NCI-H460 (cell line): ENCODE data around the gene TCN2. TPM values are rescaled to one million over a fixed set of nuclear protein-coding genes. Genes with fewer than 3 reads are reported as not detected.
"Not testable (repeated sequence)": the region's sequence is repeated elsewhere in the genome, so short reads cannot be mapped to it uniquely, and the experiment has no call there.

Experiments used
- DNase-seq: peaks from one replicate; pipeline ENCODE4 v3.0.0-alpha.2; 2016; ENCODE audit warnings: low read depth; ENCODE audit errors: extremely low read depth
- total RNA-seq: library from RNA; depleted of rRNA; stranded (reverse); fragments of >200 nt; shearing (Covaris generic); gene quantifications from 2 replicates; pipeline ENCODE4 v1.2.3, GENCODE V29; 2014

The TCN2 gene
- total RNA-seq, 1 experiment from 2014 or later = 2.1 TPM

- no peak for DNase-seq
Measured at GRCh38 chr22:30607939-30608338, 965 bp downstream of the TCN2 start.

- peak; percentile 59 for DNase-seq
Measured at GRCh38 chr22:30609260-30610185, 2.5 kb downstream of the TCN2 start.

- no peak for DNase-seq
Measured at GRCh38 chr22:30610299-30610698, 3.3 kb downstream of the TCN2 start.

GRCh38 chr22:30611197-30611596 is 4.2 kb downstream of the TCN2 start:
- no peak for DNase-seq

- no peak for DNase-seq
Measured at GRCh38 chr22:30612789-30613188, 5.8 kb downstream of the TCN2 start.

GRCh38 chr22:30614268-30614667 is 7.3 kb downstream of the TCN2 start:
- DNase-seq = no peak

GRCh38 chr22:30614879-30615278 is 7.9 kb downstream of the TCN2 start:
- no peak for DNase-seq

- no peak for DNase-seq
Measured at GRCh38 chr22:30615543-30615954, 8.6 kb downstream of the TCN2 start.

GRCh38 chr22:30617819-30618218 is 10.8 kb downstream of the TCN2 start:
- DNase-seq = no peak

- not testable (repeated sequence) for DNase-seq
Measured at GRCh38 chr22:30619909-30620308, 12.9 kb downstream of the TCN2 start.

- DNase-seq = no peak
Measured at GRCh38 chr22:30626413-30626812, 19.4 kb downstream of the TCN2 start.

GRCh38 chr22:30627471-30627870 is 20.5 kb downstream of the TCN2 start:
- no peak for DNase-seq

- no peak for DNase-seq
Measured at GRCh38 chr22:30628491-30628890, 21.5 kb downstream of the TCN2 start.

- DNase-seq = not testable (repeated sequence)
Measured at GRCh38 chr22:30631469-30631868, 24.5 kb downstream of the TCN2 start.

GRCh38 chr22:30634471-30635233 is 27.7 kb downstream of the TCN2 start:
- DNase-seq = peak; percentile 76

- peak; percentile 83 for DNase-seq
Measured at GRCh38 chr22:30635273-30636225, 28.6 kb downstream of the TCN2 start, which contains the start of gene SLC35E4. SLC35E4 (plus strand) TSS chr22:30635781; CDS start chr22:30636451, 670 bp downstream.

- DNase-seq = no peak
Measured at GRCh38 chr22:30636226-30637077, 29.5 kb downstream of the TCN2 start.

GRCh38 chr22:30637701-30638114 is 30.7 kb downstream of the TCN2 start:
- DNase-seq = no peak

GRCh38 chr22:30640361-30640760 is 33.4 kb downstream of the TCN2 start:
- DNase-seq = no peak
